OCI-LY1 (cell line): Measurements from ENCODE around the gene MTMR3.

Experiments used
- EZH2 ChIP-seq: fragments of 200-600 bp; sonication (generic), shearing (Covaris generic); IDR thresholded peaks from 2 replicates; pipeline ENCODE4 v1.8.0; 2017; ENCODE audit warnings: borderline replicate concordance, mixed run types, mild to moderate bottlenecking, antibody characterized with exemption, low read length, moderate library complexity, mixed read lengths
- TF ChIP-seq, protein P1 (sequence below): fragments of 200-600 bp; sonication (generic), shearing (Covaris generic); IDR thresholded peaks from 2 replicates; pipeline ENCODE4 v1.5.1; 2017; ENCODE audit warnings: mild to moderate bottlenecking, antibody characterized with exemption, low read length, moderate library complexity, mixed read lengths

DNA sequence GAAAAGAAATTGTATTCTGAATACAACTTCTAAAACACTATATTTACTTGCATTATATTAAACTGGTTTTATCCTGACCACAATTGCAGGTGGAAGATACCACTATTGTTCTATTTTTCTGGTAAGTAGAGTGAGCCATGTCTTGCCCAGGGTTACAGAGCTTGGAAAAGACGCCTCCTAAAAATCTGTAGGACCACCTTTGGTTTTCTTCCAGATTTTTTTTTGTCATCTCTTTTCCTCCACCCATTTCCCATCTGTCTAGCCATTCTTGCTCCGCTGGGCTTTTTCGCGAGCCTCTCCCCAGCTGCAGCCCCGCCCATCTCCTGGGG lies 294 bp upstream of the MTMR3 start:
- TF ChIP-seq, protein P1, sequence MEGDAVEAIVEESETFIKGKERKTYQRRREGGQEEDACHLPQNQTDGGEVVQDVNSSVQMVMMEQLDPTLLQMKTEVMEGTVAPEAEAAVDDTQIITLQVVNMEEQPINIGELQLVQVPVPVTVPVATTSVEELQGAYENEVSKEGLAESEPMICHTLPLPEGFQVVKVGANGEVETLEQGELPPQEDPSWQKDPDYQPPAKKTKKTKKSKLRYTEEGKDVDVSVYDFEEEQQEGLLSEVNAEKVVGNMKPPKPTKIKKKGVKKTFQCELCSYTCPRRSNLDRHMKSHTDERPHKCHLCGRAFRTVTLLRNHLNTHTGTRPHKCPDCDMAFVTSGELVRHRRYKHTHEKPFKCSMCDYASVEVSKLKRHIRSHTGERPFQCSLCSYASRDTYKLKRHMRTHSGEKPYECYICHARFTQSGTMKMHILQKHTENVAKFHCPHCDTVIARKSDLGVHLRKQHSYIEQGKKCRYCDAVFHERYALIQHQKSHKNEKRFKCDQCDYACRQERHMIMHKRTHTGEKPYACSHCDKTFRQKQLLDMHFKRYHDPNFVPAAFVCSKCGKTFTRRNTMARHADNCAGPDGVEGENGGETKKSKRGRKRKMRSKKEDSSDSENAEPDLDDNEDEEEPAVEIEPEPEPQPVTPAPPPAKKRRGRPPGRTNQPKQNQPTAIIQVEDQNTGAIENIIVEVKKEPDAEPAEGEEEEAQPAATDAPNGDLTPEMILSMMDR: no peak
- no peak for TF ChIP-seq EZH2
